GM06990 (cell line): ENCODE results near the gene CHST11.

Experiments used
- DNase-seq: peaks from one replicate; pipeline ENCODE4 v3.0.0-alpha.2; 2011; ENCODE audit not compliant: insufficient read length; ENCODE audit errors: extremely low read depth
- H3K27me3 ChIP-seq: replicated peaks from 2 replicates; pipeline ENCODE4 v1.6.0; 2011; ENCODE audit warnings: low read length; ENCODE audit not compliant: control insufficient read depth, insufficient read depth
- H3K36me3 ChIP-seq: 2 replicates; pipeline ENCODE4 v1.5.1; 2011; ENCODE audit warnings: low read length; ENCODE audit not compliant: control insufficient read depth, insufficient read depth
- H3K4me3 ChIP-seq: replicated peaks from 2 replicates; pipeline ENCODE4 v1.5.1; 2011; ENCODE audit warnings: low read depth, mild to moderate bottlenecking, control low read depth, low read length
- CTCF ChIP-seq: IDR thresholded peaks from 2 replicates; pipeline ENCODE4 v1.5.1; 2011; ENCODE audit warnings: low read length, control low read depth, mild to moderate bottlenecking, inconsistent platforms; ENCODE audit not compliant: insufficient read depth, poor library complexity, severe bottlenecking

The CHST11 gene

GRCh38 chr12:104473374-104473983 lies 16.7 kb downstream of the CHST11 start:
- Histone ChIP-seq H3K36me3 (no peaks in the 10 kb centered on the region), H3K4me3 (peak overlapping the region; percentile 0), H3K27me3 (no peaks in the 10 kb centered on the region)
- no peak for DNase-seq
- TF ChIP-seq CTCF, result no peak

GRCh38 chr12:104475271-104475670 lies 18.5 kb downstream of the CHST11 start:
- no peak overlapping the region for H3K4me3 ChIP-seq
- no peak for TF ChIP-seq CTCF
- H3K36me3 ChIP-seq, result no peaks in the 10 kb centered on the region

GRCh38 chr12:104477510-104478390 lies 21.0 kb downstream of the CHST11 start:
- DNase-seq, result no peak
- TF ChIP-seq CTCF, result no peak
- Histone ChIP-seq H3K27me3 (no peaks in the 10 kb centered on the region), H3K4me3 (peak overlapping the region; percentile 57), H3K36me3 (peaks cover 4% of the 10 kb centered on the region)

More at GRCh38 chr12:104475271-104475670, 18.5 kb downstream of the CHST11 start:
- DNase-seq, result no peak
- no peaks in the 10 kb centered on the region for H3K27me3 ChIP-seq

- Histone ChIP-seq H3K4me3 (peak overlapping the region; percentile 57), H3K36me3 (peaks cover 4% of the 10 kb centered on the region), H3K27me3 (no peaks in the 10 kb centered on the region)
- no peak for TF ChIP-seq CTCF
- DNase-seq, result peak; percentile 61
Measured at GRCh38 chr12:104478396-104479122, 21.8 kb downstream of the CHST11 start.

- no peak for TF ChIP-seq CTCF
- peaks cover 4% of the 10 kb centered on the region for H3K36me3 ChIP-seq
- no peak for DNase-seq
- H3K4me3 ChIP-seq, result no peak overlapping the region
- no peaks in the 10 kb centered on the region for H3K27me3 ChIP-seq
Measured at GRCh38 chr12:104479123-104479662, 22.4 kb downstream of the CHST11 start.
